ENCODE measurements around the gene TEX13A. TPM values are rescaled to one million over a fixed set of nuclear protein-coding genes. Genes with fewer than 3 reads are reported as not detected.

TEX13A gene
- total and polyA plus RNA-seq, 2 of the 13 experiments (the other 11 are each of a cell fraction or from before 2014, with no cell fraction given): not detected

GRCh38 chrX:105226499-105226898, 6.0 kb upstream of the TEX13A start (continued):
- TF ChIP-seq ZNF276 (CRISPR knock-in tag; IDR thresholded peaks at IDR 0.05; ENCODE audit: low read depth) (no peak), FIP1L1 (IDR thresholded peaks at IDR 0.05; ENCODE audit: borderline replicate concordance, insufficient read depth, low read depth, low read length) (no peak), MEIS2 (CRISPR knock-in tag; IDR thresholded peaks at IDR 0.05) (no peak), RBM39 (IDR thresholded peaks at IDR 0.05; ENCODE audit: low read depth, low read length, poor library complexity, severe bottlenecking) (no peak)

- Histone ChIP-seq H3K4me1 (ENCODE audit: insufficient read depth, low read length) (no peaks in the 10 kb centered on the region), H3K9me3 (ENCODE audit: low read length) (no peaks in the 10 kb centered on the region), H2AFZ (ENCODE audit: low read length) (no peak overlapping the region), H3K4me2 (ENCODE audit: low read depth, low read length) (no peak overlapping the region), H3K27ac (ENCODE audit: extremely low read length, insufficient read depth, low read length) (no peak overlapping the region), H3K9ac (ENCODE audit: insufficient read depth, low read depth, low read length) (no peak overlapping the region), H3K4me3 (replicated peaks in 1 of 3; ENCODE audit: insufficient read depth in 1 of 3, low read depth in 2 of 3, low read length in 3 of 3) (no peak overlapping the region), H3K27me3 (ENCODE audit: control insufficient read depth in 1 of 2, insufficient read depth in 2 of 2, low read length in 2 of 2) (no peaks in the 10 kb centered on the region), H3K79me2 (ENCODE audit: insufficient read depth, low read length) (no peaks in the 10 kb centered on the region), H3K36me3 (replicated peaks in 1 of 2; ENCODE audit: control insufficient read depth in 1 of 2, insufficient read depth in 2 of 2, low read length in 2 of 2) (no peaks in the 10 kb centered on the region), H4K20me1 (ENCODE audit: insufficient read depth, low read length) (no peaks in the 10 kb centered on the region)
- BruUV-seq (replicated peaks): no TSS peak
- no peak for DNase-seq (ENCODE audit: low spot score)
- ChIA-PET CTCF (ENCODE audit: low intra/inter-chr PET ratio, low total read pairs) (no interaction called here), POLR2A (no interaction called here)
- intact Hi-C loops (cut with micrococcal nuclease; ENCODE audit: unreplicated experiment) (no loop called here), in situ Hi-C loops (cut with HindIII; ENCODE audit: extremely low pct_ligation_motif_present, low pct_unique_long_range_greater_than_20kb) (no loop called here)
- WGBS (ENCODE audit: low lambda C conversion rate): 33% methylated on average over 3 of the region's 3 CpGs
- no peak for ATAC-seq
- TF ChIP-seq NCOR1 (IDR thresholded peaks at IDR 0.05; ENCODE audit: borderline replicate concordance, low read length) (no peak), CBX1 (IDR thresholded peaks at IDR 0.05; ENCODE audit: low read depth) (no peak), ZNF800 (CRISPR knock-in tag; IDR thresholded peaks at IDR 0.05) (no peak), ETS1 (CRISPR knock-in tag; IDR thresholded peaks at IDR 0.05) (no peak), ZNF607 (CRISPR knock-in tag; IDR thresholded peaks at IDR 0.05; ENCODE audit: borderline replicate concordance) (no peak), ZNF124 (CRISPR knock-in tag; IDR thresholded peaks at IDR 0.05) (no peak), STAG1 (CRISPR knock-in tag; IDR thresholded peaks at IDR 0.05) (no peak), TEF (CRISPR knock-in tag; IDR thresholded peaks at IDR 0.05) (no peak), ZNF878 (CRISPR knock-in tag; IDR thresholded peaks at IDR 0.05) (no peak), ZNF670 (CRISPR knock-in tag; IDR thresholded peaks at IDR 0.05; ENCODE audit: borderline replicate concordance) (no peak), KLF11 (CRISPR knock-in tag; IDR thresholded peaks at IDR 0.05) (no peak)
- no peak for FAIRE-seq
Observed at GRCh38 chrX:105221374-105221773, 880 bp upstream of the TEX13A start.
